SK-N-MC (cell line): ENCODE data around the gene TTC24.

ENCODE experiments used
- DNase-seq: peaks from one replicate; pipeline ENCODE4 v3.0.0-alpha.2; 2011; ENCODE audit warnings: low read depth, low spot score
- H3K27ac ChIP-seq: fragments of 200-600 bp; sonication (generic); 2 replicates; pipeline ENCODE4 v1.5.1; 2016; ENCODE audit warnings: mixed run types
- H3K36me3 ChIP-seq: fragments of 200-600 bp; sonication (generic); 2 replicates; pipeline ENCODE4 v1.6.1; 2017; ENCODE audit warnings: antibody characterized with exemption, low read length, mixed read lengths; ENCODE audit not compliant: insufficient read depth
- H3K4me3 ChIP-seq: fragments of 200-600 bp; sonication (generic); 2 replicates; pipeline ENCODE4 v1.5.1; 2016
- H3K9ac ChIP-seq: fragments of 200-600 bp; sonication (generic); 2 replicates; pipeline ENCODE4 v1.8.0; 2017; ENCODE audit warnings: mixed run types, mixed read lengths; ENCODE audit not compliant: insufficient read length
- H3K9me3 ChIP-seq: fragments of 200-600 bp; sonication (generic); 2 replicates; pipeline ENCODE4 v1.6.1; 2017; ENCODE audit warnings: low read depth, mild to moderate bottlenecking, antibody characterized with exemption, low read length, moderate library complexity, mixed read lengths
- EZH2 ChIP-seq: fragments of 200-600 bp; sonication (generic); IDR thresholded peaks from one replicate; pipeline ENCODE4 v1.6.1; 2017; ENCODE audit warnings: antibody characterized with exemption
- FOXP2 ChIP-seq: optimal IDR thresholded peaks from 2 replicates; pipeline ENCODE3; 2011; ENCODE audit warnings: mild to moderate bottlenecking, moderate library complexity; ENCODE audit not compliant: insufficient read depth; ENCODE audit errors: extremely low read length, control extremely low read depth
- POLR2AphosphoS5 ChIP-seq: IDR thresholded peaks from 2 replicates; pipeline ENCODE4 v1.6.1; 2012; ENCODE audit warnings: mild to moderate bottlenecking, low read depth, low read length, borderline replicate concordance

The TTC24 gene

GRCh38 chr1:156574039-156574633, 5.4 kb upstream of the TTC24 start:
- H3K36me3 ChIP-seq: peaks cover under 1% of the 10 kb centered on the region; the same call in 1 of the 2 replicates
- H3K27ac ChIP-seq: no peak overlapping the region
- H3K9ac ChIP-seq: no peak overlapping the region
- TF ChIP-seq FOXP2: no peak
- DNase-seq: no peak
- no peak overlapping the region for H3K4me3 ChIP-seq
- no peaks in the 10 kb centered on the region for H3K9me3 ChIP-seq

- Histone ChIP-seq H3K9ac (no peak overlapping the region), H3K4me3 (no peak overlapping the region), H3K36me3 (no peaks in the 10 kb centered on the region), H3K27ac (no peak overlapping the region), H3K9me3 (no peaks in the 10 kb centered on the region)
- TF ChIP-seq EZH2 (no peak), POLR2AphosphoS5 (no peak)
- DNase-seq: no peak
These were observed 2.0 kb upstream of the TTC24 start for GRCh38 chr1:156577550-156577949.

DNA sequence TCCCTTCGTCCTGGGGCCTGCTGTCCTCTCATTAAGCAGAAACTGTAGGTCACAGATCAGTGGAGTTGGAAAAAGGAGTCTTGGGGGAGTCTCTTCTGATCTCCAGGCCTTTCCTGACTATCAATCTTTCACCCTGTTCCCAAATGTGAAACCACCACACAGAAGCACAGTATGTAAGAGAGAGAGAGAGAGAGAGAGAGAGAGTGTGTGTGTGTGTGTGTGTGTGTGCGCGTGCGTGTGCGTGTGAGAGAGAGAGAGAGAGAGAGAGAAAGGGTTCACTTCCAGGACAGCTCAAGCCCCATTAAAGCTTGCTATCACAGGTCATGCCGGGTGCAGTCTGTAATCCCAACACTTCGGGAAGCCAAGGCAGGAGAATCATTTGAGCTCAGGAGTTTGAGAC, 1.5 kb upstream of the TTC24 start:
- H3K4me3 ChIP-seq: no peak overlapping the region
- H3K9ac ChIP-seq: no peak overlapping the region
- DNase-seq: no peak
- no peaks in the 10 kb centered on the region for H3K36me3 ChIP-seq
- TF ChIP-seq FOXP2: no peak
- TF ChIP-seq EZH2: no peak
- TF ChIP-seq POLR2AphosphoS5: no peak
- no peaks in the 10 kb centered on the region for H3K9me3 ChIP-seq
- no peak overlapping the region for H3K27ac ChIP-seq

- no peak overlapping the region for H3K27ac ChIP-seq
- no peak overlapping the region for H3K9ac ChIP-seq
- no peak overlapping the region for H3K4me3 ChIP-seq
- no peak for DNase-seq
- TF ChIP-seq EZH2: no peak
- no peak for TF ChIP-seq FOXP2
- no peak for TF ChIP-seq POLR2AphosphoS5
- H3K36me3 ChIP-seq: no peaks in the 10 kb centered on the region
- H3K9me3 ChIP-seq: no peaks in the 10 kb centered on the region
These were observed 2.3 kb downstream of the TTC24 start for GRCh38 chr1:156581661-156582387.

GRCh38 chr1:156582388-156583017, 3.0 kb downstream of the TTC24 start:
- Histone ChIP-seq H3K4me3 (no peak overlapping the region), H3K27ac (no peak overlapping the region), H3K9ac (no peak overlapping the region), H3K36me3 (no peaks in the 10 kb centered on the region), H3K9me3 (no peaks in the 10 kb centered on the region)
- no peak for DNase-seq
- TF ChIP-seq EZH2 (no peak), FOXP2 (no peak), POLR2AphosphoS5 (no peak)

- Histone ChIP-seq H3K9ac (no peak overlapping the region), H3K27ac (no peak overlapping the region), H3K4me3 (no peak overlapping the region), H3K9me3 (no peaks in the 10 kb centered on the region), H3K36me3 (no peaks in the 10 kb centered on the region)
- TF ChIP-seq EZH2: no peak
- no peak for TF ChIP-seq POLR2AphosphoS5
- no peak for TF ChIP-seq FOXP2
- DNase-seq: peak; percentile 70
These were observed 4.5 kb downstream of the TTC24 start for GRCh38 chr1:156583821-156584622.

DNA sequence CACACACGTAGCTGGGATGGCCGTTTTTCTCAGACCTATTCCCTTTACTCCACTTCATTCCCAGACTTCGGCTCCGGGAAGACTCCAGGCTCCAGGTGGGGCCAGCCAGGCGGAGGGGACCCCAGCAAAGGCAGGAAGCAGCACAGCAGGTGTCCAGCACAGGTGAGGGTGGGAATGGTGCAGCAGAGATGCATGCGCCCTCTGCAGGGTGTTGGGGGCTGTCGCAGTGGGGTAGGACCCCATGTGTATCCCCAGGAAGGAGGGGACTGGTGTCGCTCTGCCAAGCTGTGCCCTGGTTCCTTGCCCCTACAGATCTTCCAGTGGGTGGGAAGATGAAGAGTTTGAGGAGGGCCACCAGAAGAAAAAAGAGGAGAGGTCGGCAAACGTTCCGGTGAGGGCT, 5.3 kb downstream of the TTC24 start:
- no peak for DNase-seq
- H3K4me3 ChIP-seq: no peak overlapping the region
- H3K9me3 ChIP-seq: no peaks in the 10 kb centered on the region
- H3K36me3 ChIP-seq: no peaks in the 10 kb centered on the region
- no peak overlapping the region for H3K27ac ChIP-seq
- no peak overlapping the region for H3K9ac ChIP-seq
- TF ChIP-seq EZH2 (no peak), POLR2AphosphoS5 (no peak), FOXP2 (no peak)

DNA sequence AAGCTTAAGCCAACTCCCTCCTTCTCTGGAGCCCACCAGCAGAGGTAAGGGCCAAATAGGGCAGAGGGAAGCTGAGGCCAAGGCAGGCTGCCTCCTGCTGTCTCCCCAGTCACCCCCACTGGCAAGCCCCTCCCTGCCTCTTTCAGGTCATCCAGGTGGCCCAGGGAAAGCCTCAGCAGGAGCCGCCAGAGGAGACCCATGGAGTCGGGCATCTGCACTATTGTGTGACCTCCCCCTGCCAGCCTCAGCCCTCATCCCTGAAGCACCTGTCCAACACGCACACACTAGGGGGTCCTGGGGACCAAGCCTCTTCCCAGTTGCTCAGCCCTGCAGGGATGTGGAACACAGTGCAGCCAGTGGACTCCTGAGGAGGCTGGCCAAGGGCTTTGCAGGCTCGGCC, 6.8 kb downstream of the TTC24 start:
- no peak overlapping the region for H3K4me3 ChIP-seq
- H3K9me3 ChIP-seq: no peaks in the 10 kb centered on the region
- no peak overlapping the region for H3K9ac ChIP-seq
- no peak overlapping the region for H3K27ac ChIP-seq
- no peak for DNase-seq
- TF ChIP-seq POLR2AphosphoS5 (no peak), EZH2 (no peak)
- H3K36me3 ChIP-seq: no peaks in the 10 kb centered on the region
